ENCODE measurements around the gene KLHL4.
"Not testable (repeated sequence)": the region's sequence is repeated elsewhere in the genome, so short reads cannot be mapped to it uniquely, and the experiment has no call there.

Gene KLHL4, protein sequence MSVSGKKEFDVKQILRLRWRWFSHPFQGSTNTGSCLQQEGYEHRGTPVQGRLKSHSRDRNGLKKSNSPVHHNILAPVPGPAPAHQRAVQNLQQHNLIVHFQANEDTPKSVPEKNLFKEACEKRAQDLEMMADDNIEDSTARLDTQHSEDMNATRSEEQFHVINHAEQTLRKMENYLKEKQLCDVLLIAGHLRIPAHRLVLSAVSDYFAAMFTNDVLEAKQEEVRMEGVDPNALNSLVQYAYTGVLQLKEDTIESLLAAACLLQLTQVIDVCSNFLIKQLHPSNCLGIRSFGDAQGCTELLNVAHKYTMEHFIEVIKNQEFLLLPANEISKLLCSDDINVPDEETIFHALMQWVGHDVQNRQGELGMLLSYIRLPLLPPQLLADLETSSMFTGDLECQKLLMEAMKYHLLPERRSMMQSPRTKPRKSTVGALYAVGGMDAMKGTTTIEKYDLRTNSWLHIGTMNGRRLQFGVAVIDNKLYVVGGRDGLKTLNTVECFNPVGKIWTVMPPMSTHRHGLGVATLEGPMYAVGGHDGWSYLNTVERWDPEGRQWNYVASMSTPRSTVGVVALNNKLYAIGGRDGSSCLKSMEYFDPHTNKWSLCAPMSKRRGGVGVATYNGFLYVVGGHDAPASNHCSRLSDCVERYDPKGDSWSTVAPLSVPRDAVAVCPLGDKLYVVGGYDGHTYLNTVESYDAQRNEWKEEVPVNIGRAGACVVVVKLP

DNA sequence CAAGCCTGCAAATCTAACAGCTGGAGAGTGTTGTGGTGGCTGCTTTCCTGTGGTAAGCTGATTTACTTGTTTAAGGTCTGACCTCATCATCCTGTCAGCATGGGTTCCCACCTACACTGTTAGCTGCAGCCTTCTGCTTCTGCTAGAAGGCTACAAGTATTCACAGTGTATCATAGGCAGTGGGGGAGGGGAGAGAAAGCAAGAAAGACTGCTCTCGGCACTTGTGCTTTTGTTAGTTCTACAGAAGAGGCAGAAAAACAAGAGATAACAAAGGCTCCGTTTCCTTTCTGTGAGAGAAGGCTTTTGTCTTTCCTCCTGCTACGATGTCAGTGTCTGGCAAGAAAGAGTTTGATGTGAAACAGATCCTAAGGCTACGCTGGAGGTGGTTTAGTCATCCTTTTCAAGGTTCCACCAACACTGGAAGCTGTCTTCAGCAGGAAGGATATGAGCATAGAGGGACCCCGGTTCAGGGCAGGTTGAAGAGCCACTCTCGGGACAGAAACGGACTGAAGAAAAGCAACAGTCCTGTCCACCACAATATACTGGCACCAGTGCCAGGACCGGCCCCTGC is at the start of gene KLHL4:
TSS of gene KLHL4 (plus strand) at position 232 of the 571 bp plus-strand sequence. CDS start at position 324, 92 bp downstream.
- no peak for DNase-seq

DNA sequence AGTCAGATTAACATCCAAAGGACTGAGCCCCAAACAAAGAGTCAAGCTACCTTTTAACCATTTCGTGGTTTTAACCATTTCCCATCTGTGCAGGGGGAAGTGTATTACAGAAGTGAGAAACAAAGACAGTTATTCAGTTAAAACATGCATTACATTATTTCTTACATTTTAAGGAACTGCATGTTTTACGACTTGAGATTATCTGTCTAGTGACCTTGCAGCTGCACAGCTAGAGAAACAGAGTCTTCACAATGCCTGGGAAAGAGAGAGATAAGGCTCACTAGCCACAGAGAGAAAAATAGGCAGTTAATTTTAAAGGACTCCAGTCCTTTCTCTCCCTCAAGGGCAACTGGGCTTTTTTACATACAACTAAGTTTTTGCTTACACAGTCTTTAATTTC is 48.7 kb upstream of the KLHL4 start:
- no peak for DNase-seq

DNA sequence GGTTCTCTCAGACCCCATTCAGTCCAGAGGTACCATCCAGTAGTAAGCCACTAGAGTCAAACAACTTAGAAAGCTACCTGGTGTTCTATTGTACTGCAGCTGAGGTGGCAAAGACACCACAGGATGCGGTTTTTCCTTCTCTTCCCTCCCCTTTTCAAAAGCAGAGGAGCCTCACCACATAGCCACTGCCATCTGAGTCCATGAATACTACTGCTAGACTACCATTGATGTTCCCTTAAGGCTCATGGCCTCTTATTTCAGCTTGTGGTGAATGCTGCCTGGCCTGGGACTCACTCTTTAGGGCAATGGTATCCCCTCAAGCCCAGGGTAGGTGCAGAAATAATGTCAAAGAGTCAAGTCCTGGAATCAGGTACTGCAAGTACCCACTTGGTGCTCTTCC is 41.8 kb upstream of the KLHL4 start:
- DNase-seq, result no peak

DNA sequence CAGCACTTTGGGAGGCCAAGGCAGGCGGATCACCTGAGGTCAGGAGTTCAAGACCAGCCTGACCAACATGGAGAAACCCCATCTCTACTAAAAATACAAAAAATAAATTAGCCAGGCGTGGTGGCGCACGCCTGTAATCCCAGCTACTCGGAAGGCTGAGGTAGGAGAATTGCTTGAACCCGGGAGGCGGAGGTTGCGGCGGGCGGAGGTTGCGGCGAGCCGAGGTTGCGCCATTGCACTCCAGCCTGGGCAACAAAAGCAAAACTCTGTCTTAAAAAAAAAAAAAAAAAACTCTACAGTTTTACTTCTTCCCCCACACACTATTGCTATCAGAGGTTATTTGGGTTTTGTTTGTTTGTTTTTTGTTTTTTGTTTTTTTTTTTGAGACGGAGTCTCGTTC is 38.9 kb upstream of the KLHL4 start:
- DNase-seq, result not testable (repeated sequence)

DNA sequence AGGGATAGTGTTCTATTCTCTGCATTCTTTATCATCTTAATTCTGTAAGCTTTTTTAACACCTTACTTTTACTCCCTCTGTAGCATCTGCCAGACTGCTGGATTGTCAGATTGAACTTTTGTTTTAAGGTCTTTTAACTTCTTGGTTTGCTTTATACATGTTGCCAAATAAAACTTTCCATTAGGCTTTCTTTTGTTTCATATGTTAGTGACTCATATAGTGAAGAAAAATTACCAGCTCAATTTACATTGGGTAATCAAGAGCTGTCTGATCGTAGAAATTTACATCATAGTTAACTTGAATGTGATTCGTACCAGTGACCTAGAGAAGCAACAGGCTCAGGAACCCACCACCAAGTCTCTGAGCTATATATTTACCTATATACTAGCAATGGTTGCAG is 28.5 kb upstream of the KLHL4 start:
- DNase-seq, result no peak

DNA sequence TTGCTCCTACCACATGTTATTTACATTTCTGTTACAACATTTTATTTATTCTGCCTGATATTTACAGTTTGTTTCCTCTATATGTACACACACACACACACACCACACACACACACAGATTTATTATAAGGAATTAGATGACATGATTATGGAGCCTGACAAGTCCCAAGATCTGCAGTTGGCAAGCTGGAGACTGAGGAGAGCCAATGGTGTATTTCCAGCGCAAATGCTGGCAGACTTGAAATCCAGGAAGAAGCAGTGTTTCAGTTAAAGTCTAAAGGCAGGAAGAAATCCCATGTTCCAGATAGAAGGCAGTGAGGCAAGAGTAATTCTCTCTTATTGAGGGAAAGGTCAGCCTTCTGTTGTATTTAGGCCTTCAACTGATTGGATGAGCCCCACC is 1.8 kb upstream of the KLHL4 start:
- DNase-seq, result no peak

DNA sequence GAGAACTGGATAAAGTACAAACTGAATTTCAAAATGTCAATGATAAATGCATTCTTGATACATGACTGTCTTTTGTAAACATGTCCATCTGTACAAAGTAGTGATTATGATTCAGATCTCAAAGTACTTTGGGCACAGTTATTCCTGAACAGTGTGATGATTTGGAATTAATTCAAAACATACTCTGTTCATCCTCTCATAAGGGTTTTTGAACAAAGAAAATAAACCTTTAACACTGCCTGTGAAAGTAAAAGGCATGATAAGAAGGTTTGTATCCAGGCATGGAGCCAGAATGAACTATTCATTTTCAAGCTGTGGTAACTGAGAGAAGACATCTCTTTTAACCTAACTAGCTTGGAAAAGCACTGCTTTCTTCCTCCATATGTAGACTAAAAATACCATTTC is 883 bp upstream of the KLHL4 start:
- no peak for DNase-seq

DNA sequence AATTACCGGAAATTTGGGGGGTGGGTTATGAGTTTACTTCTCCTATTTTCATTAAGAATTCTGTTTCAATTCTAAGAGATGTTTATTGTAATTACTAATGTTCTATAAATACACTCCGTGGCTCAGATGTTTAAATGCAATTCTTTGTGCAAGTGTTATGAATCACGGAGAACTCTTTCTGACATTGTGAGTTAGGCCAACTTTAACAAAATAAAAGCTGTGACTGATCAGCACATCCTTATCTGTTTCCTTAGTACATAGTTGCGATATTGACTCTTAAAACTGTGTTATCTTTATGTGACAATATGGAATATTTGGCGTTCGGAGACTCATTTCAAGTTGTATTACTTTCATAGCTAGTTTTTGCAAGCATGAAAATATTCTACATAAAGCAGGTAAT is 902 bp downstream of the KLHL4 start:
- DNase-seq, result no peak

DNA sequence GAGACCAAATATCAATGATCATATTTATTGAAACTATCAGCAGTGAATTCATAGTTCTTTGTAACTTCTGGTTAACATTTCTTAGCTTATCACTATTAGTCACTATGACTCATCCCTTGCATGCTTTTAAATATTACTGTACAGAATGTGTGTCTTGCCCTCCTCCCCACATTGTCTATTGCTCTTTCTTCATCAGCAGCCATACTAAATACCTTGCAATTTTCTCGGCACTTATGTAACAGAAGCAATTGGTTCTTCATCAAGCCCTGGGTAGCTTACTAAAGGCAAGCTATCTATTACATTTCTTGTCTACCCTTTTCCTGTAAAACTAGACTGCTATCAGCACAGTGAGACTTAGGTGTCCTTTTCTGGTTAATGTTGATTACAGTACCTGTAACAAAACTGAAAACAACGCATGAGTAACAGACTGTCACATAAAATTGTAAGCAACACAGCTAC is 8.2 kb downstream of the KLHL4 start:
- DNase-seq, result no peak

DNA sequence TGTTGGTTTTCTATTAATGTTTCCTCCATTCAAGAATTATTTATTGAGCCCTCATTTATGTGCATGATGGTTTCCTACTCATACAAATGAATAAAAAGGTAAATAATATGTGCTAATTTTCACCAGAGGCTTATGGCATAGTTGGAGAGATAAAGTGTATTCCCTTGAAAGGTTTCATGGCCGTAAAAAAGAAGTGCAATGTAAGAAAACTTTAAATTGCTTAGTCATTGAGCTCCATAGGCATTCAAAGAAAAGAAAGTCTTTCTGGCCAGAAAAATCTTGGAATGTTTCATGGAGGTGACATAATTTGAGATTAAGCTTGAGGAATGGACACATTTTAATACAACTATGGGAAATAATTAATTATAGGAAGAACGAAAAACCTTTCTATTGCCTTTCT is 8.7 kb downstream of the KLHL4 start:
- no peak for DNase-seq

DNA sequence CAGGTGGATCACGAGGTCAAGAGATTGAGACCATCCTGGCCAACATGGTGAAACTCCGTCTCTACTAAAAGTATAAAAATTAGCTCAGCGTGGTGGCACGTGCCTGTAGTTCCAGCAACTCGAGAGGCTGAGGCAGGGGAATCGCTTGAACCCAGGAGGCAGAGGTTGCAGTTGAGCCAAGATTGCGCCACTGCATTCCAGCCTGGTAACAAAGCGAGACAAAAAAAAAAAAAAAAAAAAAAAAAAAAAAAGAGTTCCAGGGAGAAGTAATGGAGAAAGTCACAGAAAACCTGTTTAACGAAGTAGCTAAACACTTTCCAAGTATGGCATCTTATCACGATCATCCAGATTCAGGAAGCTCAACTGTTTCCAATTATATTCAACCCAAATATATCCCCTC is 10.9 kb downstream of the KLHL4 start:
- no peak for DNase-seq

DNA sequence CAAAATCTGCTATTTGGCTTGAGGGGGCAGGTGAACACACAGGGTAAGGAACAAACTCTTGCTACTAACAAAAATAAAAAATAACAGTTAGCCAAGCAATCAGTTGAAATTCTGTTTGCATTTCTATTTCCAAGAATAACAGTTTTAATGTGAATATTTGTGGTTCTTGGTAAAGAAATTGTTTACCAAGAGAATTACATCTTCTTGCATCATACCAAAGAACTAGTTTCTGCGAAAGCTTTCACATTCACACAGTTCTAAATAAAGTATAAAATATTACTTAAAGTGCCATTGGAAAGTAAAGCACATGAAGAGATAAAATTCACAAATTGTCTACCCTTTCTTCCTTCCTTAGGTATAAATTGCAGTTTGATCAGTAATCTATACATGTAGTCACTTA is 54.4 kb downstream of the KLHL4 start:
- no peak for DNase-seq

DNA sequence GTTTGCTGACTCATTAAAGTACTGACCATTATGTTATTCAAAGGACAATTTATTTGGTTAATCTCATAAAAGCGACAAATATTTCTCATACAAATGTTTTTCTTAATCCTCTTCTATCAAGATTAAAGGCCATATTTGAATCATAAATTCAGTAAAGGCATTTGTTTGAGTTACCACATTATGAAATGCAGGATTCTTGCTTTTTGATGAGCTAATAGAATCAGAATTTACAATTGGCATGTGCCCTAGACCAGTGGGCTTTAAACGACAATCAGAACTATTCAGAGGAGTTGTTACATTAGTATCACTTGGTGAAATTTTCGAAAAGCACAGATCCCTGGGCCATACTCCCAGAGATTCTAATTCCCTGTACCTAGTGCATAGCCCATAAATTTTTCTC is 55.3 kb downstream of the KLHL4 start:
- no peak for DNase-seq

DNA sequence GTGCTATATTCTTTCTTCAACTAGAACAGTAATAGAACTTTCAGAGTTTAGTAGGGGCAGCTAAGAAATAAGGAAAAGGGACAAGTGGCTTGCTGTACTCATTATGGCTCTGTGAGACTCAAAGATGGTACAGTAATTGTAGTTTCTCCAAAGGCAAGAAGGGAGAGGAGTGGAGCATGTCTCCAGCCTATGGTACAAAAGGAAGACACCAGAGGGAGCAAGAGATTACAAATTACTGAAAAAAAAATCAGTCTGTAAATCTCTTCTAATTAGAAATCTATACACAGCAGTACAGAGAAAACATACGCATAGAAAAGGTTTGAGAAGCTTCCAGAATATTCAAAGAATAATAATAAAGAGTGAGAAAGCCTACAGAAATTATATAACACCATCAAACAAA is 61.4 kb downstream of the KLHL4 start:
- no peak for DNase-seq

DNA sequence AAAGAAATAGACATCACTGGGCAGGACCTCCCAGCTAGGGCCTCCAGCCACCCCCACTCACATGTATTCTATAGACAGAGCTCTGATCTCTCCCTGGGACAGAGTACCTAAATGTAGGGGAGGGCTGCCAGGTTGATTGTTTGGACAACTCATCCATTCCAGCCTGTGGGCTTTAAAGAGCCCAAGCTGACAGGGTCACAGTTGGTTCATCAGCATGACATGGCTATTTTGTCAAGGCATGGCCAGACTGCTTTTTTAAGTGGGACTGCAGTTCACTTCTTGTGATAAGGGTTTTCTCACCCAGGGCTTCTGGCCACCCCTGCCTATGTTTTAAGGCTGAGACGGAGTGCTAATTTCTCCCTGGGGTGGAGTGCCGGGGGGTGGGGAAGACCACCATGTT is 63.3 kb downstream of the KLHL4 start:
- no peak for DNase-seq

DNA sequence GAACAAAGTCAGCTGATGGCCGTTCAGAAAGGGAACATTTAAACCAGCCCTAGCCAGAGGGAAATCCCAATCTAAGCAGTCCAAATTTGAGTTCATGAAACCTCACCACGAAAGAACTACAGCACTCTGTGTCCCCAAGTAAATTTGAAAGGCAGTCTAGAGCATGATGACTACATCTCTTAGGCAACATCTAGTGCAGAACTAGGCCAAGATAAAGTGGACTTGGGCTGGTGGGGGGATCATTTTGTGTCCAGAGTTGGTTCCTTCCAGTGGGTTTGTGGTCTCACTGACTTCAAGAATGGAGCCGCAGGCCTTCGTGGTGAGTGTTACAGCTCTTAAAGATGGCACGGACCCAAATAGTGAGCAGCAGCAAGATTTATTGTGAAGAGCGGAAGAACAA is 64.9 kb downstream of the KLHL4 start:
- no peak for DNase-seq

DNA sequence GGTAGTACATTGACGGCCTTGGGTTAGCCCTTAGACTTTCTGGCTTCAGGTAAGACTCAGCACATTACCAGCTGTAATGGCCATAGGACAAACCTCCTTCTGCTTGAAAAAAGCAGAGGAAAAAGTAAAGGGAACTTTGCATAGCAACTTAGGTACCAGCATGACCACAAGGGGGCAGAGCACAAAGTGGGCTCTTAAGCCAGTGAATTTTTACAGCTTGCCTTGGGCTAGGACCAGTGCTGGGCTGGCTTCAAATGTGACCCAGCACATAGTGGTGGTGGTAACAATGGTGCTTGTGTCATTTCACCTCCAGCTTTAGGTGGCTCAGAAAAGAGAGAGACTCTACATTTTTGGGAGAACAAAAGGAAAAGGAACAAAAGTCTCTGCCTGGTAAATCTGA is 66.1 kb downstream of the KLHL4 start:
- DNase-seq, result no peak

DNA sequence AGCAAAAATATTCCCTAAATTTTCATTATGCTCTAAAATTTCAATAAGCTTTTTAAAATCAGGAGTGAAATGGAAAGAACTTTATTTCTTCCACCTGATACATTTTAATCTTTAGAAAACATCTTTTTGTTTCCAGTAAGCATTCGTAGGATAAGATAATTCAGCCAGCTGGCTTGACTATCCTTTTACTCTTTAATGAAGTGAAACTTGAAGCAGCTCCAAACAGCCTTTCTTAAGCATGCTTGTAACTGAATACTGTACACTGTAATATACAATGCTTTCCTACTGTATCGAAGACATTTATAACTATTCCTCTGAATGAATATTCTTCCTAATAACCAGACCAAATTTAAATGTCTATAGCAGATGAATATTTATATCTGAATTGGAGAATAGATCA is 98.8 kb downstream of the KLHL4 start:
- DNase-seq, result no peak

DNA sequence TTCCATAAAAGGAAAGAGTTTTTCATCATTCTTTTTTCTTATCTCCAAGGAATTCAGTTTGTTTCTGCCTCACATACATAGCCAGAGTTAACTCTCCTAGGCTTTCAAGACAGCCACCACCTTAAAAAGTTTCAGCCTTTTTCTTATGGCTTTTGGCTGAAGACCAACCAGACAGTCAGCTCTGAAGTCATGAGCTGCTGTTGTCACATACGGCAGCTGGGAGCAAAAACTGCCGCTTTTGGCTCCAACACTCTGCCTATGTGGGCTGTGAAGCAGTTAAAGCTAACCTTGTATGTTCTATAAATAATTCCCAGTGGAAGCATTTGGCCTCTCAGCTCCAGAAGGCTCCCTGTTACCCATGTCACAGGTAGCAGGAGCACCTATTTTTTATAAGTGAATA is 104.1 kb downstream of the KLHL4 start:
- DNase-seq, result no peak

DNA sequence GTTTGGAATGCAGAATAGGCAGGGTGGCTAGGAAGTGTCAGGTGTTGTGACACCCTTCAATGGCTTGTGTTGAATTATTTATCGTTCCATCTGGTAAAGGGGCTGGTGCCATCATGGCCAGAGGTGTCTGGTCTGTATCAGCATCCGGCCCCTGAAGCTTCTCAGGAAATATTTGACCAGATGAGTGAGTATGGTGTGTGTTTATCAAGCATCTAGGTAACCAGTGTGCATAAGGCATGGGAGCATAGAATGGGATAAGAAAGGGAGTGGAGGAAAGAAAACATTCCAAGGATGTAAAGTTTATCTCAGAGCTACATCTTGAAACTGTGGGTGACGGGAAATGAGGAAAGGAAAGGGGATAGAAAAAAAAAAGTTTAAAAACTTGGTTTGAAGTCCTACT is 109.4 kb downstream of the KLHL4 start:
- no peak for DNase-seq

DNA sequence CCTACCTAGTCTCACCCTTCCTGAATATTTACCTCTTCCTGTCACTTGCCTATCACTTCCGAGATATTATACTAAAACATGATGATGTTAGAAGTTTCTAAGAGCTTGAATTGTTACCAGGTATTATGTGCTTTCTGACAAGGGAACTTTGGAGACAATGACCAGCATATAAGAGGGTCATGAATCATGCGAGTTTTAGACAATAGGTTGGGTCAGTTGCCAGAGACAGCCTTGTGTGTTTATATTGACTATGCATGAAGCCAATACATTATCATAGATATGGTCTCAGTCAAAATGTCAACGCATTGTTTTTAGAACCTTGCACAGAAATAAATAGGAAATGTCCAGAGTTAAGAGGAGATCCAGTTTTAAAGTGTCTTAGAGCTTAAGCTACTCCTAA is 116.8 kb downstream of the KLHL4 start:
- no peak for DNase-seq

DNA sequence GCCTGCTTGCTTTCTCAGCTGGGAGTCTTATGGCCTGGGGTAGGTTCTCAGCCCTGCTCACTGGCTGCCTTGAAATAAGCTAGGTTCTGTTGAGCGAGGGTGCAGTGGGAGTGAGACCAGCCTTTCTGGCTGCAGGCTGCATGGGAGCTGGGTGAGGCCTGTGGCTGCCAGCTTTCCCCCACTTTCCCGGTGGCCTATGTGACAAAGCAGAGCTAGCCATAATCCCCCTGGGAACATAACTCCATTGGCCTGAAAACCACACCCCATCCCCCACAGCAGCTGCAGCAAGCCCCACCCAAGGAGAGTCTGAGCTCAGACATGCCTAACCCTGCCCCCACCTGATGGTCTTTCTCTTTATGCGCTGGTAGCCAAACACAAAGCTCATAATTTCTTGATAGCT is 118.9 kb downstream of the KLHL4 start:
- DNase-seq, result no peak

DNA sequence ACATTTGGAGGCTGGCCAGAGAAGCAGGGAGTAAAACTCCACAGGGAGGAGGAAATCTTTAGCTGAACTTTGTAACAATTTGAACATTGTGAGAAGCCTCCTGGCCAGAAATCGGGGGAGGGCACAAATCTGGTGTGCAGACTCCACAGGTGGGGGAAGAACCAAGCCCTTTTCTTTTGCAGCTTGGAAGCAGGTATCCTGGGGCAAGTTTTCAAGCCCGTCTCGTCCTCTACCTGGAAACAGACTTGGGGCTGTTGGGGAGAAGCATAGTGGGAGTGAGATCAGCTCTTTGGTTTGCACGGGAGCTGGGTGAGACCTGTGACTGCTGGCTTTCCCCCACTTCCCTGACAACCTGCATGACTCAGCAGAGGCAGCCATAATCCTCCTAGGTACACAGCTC is 123.8 kb downstream of the KLHL4 start:
- not testable (repeated sequence) for DNase-seq

DNA sequence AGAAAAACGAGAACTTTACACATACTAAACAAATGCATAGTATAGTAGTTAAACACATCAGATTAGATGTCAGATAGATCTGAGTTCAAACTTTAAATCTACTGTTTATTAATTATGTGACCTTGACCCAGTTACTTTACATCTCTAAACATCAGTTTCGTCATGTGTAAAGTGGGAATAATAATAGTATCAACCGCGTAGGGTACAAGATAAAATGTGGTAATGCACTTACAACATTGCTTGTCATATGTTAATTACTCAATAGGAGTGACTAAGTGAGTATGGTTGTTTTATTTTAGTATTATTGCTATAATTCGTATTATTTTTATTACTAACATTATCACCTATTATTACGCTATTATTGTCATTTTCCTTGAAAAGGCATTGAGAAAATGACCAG is 144.2 kb downstream of the KLHL4 start:
- DNase-seq, result no peak
